ENCODE data around the gene SLC17A2.
"Not testable (repeated sequence)": the region's sequence is repeated elsewhere in the genome, so short reads cannot be mapped to it uniquely, and the experiment has no call there.

SLC17A2 gene

GRCh38 chr6:25951296-25952032 is 21.0 kb upstream of the SLC17A2 start:
- DNase-seq, result no peak

- DNase-seq, result no peak
Observed at GRCh38 chr6:25950297-25950696, 19.8 kb upstream of the SLC17A2 start.

GRCh38 chr6:25949695-25950094 is 19.2 kb upstream of the SLC17A2 start:
- DNase-seq, result no peak

- not testable (repeated sequence) for DNase-seq
Observed at GRCh38 chr6:25947492-25947891, 17.0 kb upstream of the SLC17A2 start.

GRCh38 chr6:25946631-25947030 is 16.1 kb upstream of the SLC17A2 start:
- DNase-seq, result no peak

GRCh38 chr6:25945738-25946137 is 15.2 kb upstream of the SLC17A2 start:
- not testable (repeated sequence) for DNase-seq

- DNase-seq, result no peak
Observed at GRCh38 chr6:25944688-25945574, 14.4 kb upstream of the SLC17A2 start.

- no peak for DNase-seq
Observed at GRCh38 chr6:25943887-25944286, 13.4 kb upstream of the SLC17A2 start.

- DNase-seq, result no peak
Observed at GRCh38 chr6:25942561-25943147, 12.2 kb upstream of the SLC17A2 start.

GRCh38 chr6:25939593-25939992 is 9.1 kb upstream of the SLC17A2 start:
- no peak for DNase-seq

GRCh38 chr6:25935953-25936352 is 5.5 kb upstream of the SLC17A2 start:
- DNase-seq, result no peak

GRCh38 chr6:25934735-25935313 is 4.3 kb upstream of the SLC17A2 start:
- DNase-seq, result no peak

GRCh38 chr6:25934156-25934555 is 3.7 kb upstream of the SLC17A2 start:
- no peak for DNase-seq

- no peak for DNase-seq
Observed at GRCh38 chr6:25931411-25931709, 869 bp upstream of the SLC17A2 start.

GRCh38 chr6:25929785-25930184 is 706 bp downstream of the SLC17A2 start:
- not testable (repeated sequence) for DNase-seq

GRCh38 chr6:25928562-25929324 is 1.7 kb downstream of the SLC17A2 start:
- DNase-seq, result no peak

- no peak for DNase-seq
Observed at GRCh38 chr6:25927756-25928216, 2.7 kb downstream of the SLC17A2 start.

- DNase-seq, result no peak
Observed at GRCh38 chr6:25927178-25927577, 3.3 kb downstream of the SLC17A2 start.

- no peak for DNase-seq
Observed at GRCh38 chr6:25925876-25926275, 4.6 kb downstream of the SLC17A2 start.

GRCh38 chr6:25922301-25922700 is 8.2 kb downstream of the SLC17A2 start:
- no peak for DNase-seq

GRCh38 chr6:25921525-25922203 is 8.8 kb downstream of the SLC17A2 start:
- DNase-seq, result no peak

- no peak for DNase-seq
Observed at GRCh38 chr6:25919657-25920056, 10.8 kb downstream of the SLC17A2 start.
